HEK293 (cell line): ENCODE results near the gene ANKRD65.

Experiments
- CTCF ChIA-PET: fragments of 350-600 bp; formaldehyde crosslinking; extraction: SDS; loops from one replicate; lab custom pipeline; 2021; ENCODE audit warnings: antibody characterized with exemption; lab: Yijun Ruan, JAX
- POLR2A ChIA-PET: fragments of 300-600 bp; formaldehyde crosslinking; extraction: SDS; loops from one replicate; lab custom pipeline; 2020; ENCODE audit warnings: antibody characterized with exemption, inconsistent platforms; lab: Yijun Ruan, JAX
- H3K27ac ChIP-seq: fragments of 200-500 bp; sonication (Bioruptor generic); 2 replicates; pipeline ENCODE4 v1.5.1; 2014; ENCODE audit warnings: low read depth, low read length, control low read depth, inconsistent platforms; ENCODE audit errors: extremely low read depth
- H3K36me3 ChIP-seq, 2 experiments: fragments of 200-500 bp in 1 of 2; sonication (Bioruptor generic) in 1 of 2; 1 replicate in 1 of 2; 2 replicates in 1 of 2; pipeline ENCODE4 v1.5.1; 2014 to 2017; ENCODE audit warnings: inconsistent platforms in 2 of 2, low read length in 2 of 2; ENCODE audit not compliant: control insufficient read depth in 2 of 2, insufficient read depth in 1 of 2
- H3K4me1 ChIP-seq: fragments of 200-500 bp; sonication (Bioruptor generic); 2 replicates; pipeline ENCODE4 v1.5.1; 2014; ENCODE audit warnings: mild to moderate bottlenecking, low read length, inconsistent platforms; ENCODE audit not compliant: control insufficient read depth, insufficient read depth
- H3K4me3 ChIP-seq: 2 replicates; pipeline ENCODE4 v1.5.1; 2011; ENCODE audit warnings: low read depth, mild to moderate bottlenecking, control low read depth, low read length, moderate library complexity
- H3K9me3 ChIP-seq: fragments of 200-500 bp; sonication (Bioruptor generic); 2 replicates; pipeline ENCODE4 v1.5.1; 2014; ENCODE audit warnings: low read depth, low read length, inconsistent platforms; ENCODE audit not compliant: control insufficient read depth, insufficient read depth
- GLI4 ChIP-seq: fragments of 450-650 bp; formaldehyde crosslinking; IDR thresholded peaks from 2 replicates; pipeline ENCODE4 v1.5.1; 2016; ENCODE audit warnings: missing biosample characterization, missing genetic modification characterization
- GLIS1 ChIP-seq: fragments of 450-650 bp; formaldehyde crosslinking; IDR thresholded peaks from 2 replicates; pipeline ENCODE4 v1.5.1; 2016; ENCODE audit warnings: missing biosample characterization, missing genetic modification characterization
- HOXD13 ChIP-seq: sonication (generic); formaldehyde crosslinking; IDR thresholded peaks from 2 replicates; pipeline ENCODE4 v1.8.0; 2022; ENCODE audit warnings: missing genetic modification reagents, borderline replicate concordance
- OVOL3 ChIP-seq: fragments of 450-650 bp; formaldehyde crosslinking; IDR thresholded peaks from 2 replicates; pipeline ENCODE4 v1.5.1; 2016; ENCODE audit warnings: missing biosample characterization, missing genetic modification characterization
- REPIN1 ChIP-seq: fragments of 450-650 bp; formaldehyde crosslinking; IDR thresholded peaks from 2 replicates; pipeline ENCODE4 v1.5.1; 2017; ENCODE audit warnings: missing biosample characterization, missing genetic modification characterization, low read depth
- SP2 ChIP-seq: fragments of 450-650 bp; formaldehyde crosslinking; IDR thresholded peaks from 2 replicates; pipeline ENCODE4 v1.5.1; 2016; ENCODE audit warnings: missing biosample characterization, missing genetic modification characterization
- SP3 ChIP-seq: fragments of 450-650 bp; formaldehyde crosslinking; IDR thresholded peaks from 2 replicates; pipeline ENCODE4 v1.5.1; 2016; ENCODE audit warnings: missing biosample characterization, missing genetic modification characterization
- ZBTB17 ChIP-seq: fragments of 450-650 bp; formaldehyde crosslinking; IDR thresholded peaks from 2 replicates; pipeline ENCODE4 v1.5.1; 2016; ENCODE audit warnings: missing biosample characterization, missing genetic modification characterization
- ZFP3 ChIP-seq: fragments of 450-650 bp; formaldehyde crosslinking; IDR thresholded peaks from 2 replicates; pipeline ENCODE4 v1.5.1; 2016; ENCODE audit warnings: low read depth, missing biosample characterization, missing genetic modification characterization
- ZNF335 ChIP-seq: fragments of 450-650 bp; formaldehyde crosslinking; conservative IDR thresholded peaks from 2 replicates; pipeline ENCODE4 v1.5.1; 2016; ENCODE audit warnings: missing biosample characterization, missing genetic modification characterization
- ZNF354C ChIP-seq: fragments of 450-650 bp; formaldehyde crosslinking; IDR thresholded peaks from 2 replicates; pipeline ENCODE4 v1.5.1; 2016; ENCODE audit warnings: missing biosample characterization, missing genetic modification characterization, low read depth, borderline replicate concordance
- ZNF426 ChIP-seq: fragments of 450-650 bp; formaldehyde crosslinking; IDR thresholded peaks from 2 replicates; pipeline ENCODE4 v1.5.1; 2017; ENCODE audit warnings: missing biosample characterization, missing genetic modification characterization, mild to moderate bottlenecking, inconsistent platforms, moderate library complexity
- ZNF473 ChIP-seq: fragments of 450-650 bp; formaldehyde crosslinking; IDR thresholded peaks from 2 replicates; pipeline ENCODE4 v1.5.1; 2017; ENCODE audit warnings: missing biosample characterization, missing genetic modification characterization
- ZNF747 ChIP-seq: fragments of 450-650 bp; formaldehyde crosslinking; IDR thresholded peaks from 2 replicates; pipeline ENCODE4 v1.5.1; 2016; ENCODE audit warnings: missing biosample characterization, missing genetic modification characterization
- ZNF768 ChIP-seq: fragments of 450-650 bp; formaldehyde crosslinking; IDR thresholded peaks from 2 replicates; pipeline ENCODE4 v1.5.1; 2018; ENCODE audit warnings: missing biosample characterization, mild to moderate bottlenecking, missing genetic modification characterization
- ZNF776 ChIP-seq: fragments of 450-650 bp; formaldehyde crosslinking; IDR thresholded peaks from 2 replicates; pipeline ENCODE4 v1.5.0; 2017; ENCODE audit warnings: missing biosample characterization, missing genetic modification characterization, borderline replicate concordance
- TF ChIP-seq, protein P1 (sequence below): fragments of 450-650 bp; formaldehyde crosslinking; IDR thresholded peaks from 2 replicates; pipeline ENCODE4 v1.5.1; 2016; ENCODE audit warnings: missing biosample characterization, missing genetic modification characterization
- TF ChIP-seq, protein P2 (sequence below): fragments of 450-650 bp; formaldehyde crosslinking; IDR thresholded peaks from 2 replicates; pipeline ENCODE4 v1.5.1; 2016; ENCODE audit warnings: missing biosample characterization, missing genetic modification characterization
- TF ChIP-seq, protein P3 (sequence below): fragments of 450-650 bp; formaldehyde crosslinking; IDR thresholded peaks from 2 replicates; pipeline ENCODE4 v1.5.1; 2016; ENCODE audit warnings: missing biosample characterization, missing genetic modification characterization

ANKRD65 gene

DNA sequence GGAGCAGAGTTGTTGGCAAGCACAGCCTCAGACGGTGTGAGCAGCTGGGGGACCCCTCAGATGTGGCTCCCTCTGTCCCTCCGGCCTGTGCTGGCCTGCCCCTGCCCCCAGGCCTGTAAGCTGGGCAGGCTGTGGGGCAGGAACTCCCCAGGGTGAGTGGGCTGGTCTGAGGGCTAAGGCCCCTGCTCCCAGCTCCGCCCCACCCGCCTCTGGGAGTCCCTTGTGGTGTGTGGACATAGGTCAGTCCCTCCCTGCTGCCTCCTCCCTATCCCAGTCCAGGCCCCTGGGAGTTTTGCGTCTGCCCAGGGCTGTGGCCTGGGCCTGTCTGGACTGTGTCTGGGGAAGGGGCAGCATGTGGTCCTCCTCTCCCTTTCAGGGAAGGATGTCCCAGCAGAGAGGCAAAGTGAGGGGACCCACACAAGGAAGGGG, 10.8 kb upstream of the ANKRD65 start:
- Histone ChIP-seq H3K4me3 (no peak overlapping the region), H3K36me3 (no peaks in the 10 kb centered on the region), H3K4me1 (no peaks in the 10 kb centered on the region), H3K9me3 (no peaks in the 10 kb centered on the region), H3K27ac (0 out of 2 replicates have a peak overlapping the region, but pooled peaks have one; percentile 27)
- CTCF ChIA-PET, result no interaction called here
- TF ChIP-seq ZNF335 (tag by site-specific recombination), result peak; percentile 91
- no peak for TF ChIP-seq ZNF473 (tag by site-specific recombination)
- TF ChIP-seq ZNF354C, result no peak
- no peak for TF ChIP-seq OVOL3 (tag by site-specific recombination)
- no peak for TF ChIP-seq GLI4
- TF ChIP-seq SP2, result peak; percentile 40
- TF ChIP-seq ZBTB17 (tag by site-specific recombination), result no peak
- TF ChIP-seq ZFP3 (tag by site-specific recombination), result no peak
- TF ChIP-seq, protein P1, sequence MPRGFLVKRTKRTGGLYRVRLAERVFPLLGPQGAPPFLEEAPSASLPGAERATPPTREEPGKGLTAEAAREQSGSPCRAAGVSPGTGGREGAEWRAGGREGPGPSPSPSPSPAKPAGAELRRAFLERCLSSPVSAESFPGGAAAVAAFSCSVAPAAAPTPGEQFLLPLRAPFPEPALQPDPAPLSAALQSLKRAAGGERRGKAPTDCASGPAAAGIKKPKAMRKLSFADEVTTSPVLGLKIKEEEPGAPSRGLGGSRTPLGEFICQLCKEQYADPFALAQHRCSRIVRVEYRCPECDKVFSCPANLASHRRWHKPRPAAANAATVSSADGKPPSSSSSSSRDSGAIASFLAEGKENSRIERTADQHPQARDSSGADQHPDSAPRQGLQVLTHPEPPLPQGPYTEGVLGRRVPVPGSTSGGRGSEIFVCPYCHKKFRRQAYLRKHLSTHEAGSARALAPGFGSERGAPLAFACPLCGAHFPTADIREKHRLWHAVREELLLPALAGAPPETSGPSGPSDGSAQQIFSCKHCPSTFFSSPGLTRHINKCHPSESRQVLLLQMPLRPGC (tag by site-specific recombination), result no peak
- peak; percentile 36 for TF ChIP-seq SP3
- no peak for TF ChIP-seq ZNF776
- no peak for TF ChIP-seq ZNF426 (tag by site-specific recombination)
- no peak for TF ChIP-seq ZNF747 (tag by site-specific recombination)
- TF ChIP-seq, protein P2, sequence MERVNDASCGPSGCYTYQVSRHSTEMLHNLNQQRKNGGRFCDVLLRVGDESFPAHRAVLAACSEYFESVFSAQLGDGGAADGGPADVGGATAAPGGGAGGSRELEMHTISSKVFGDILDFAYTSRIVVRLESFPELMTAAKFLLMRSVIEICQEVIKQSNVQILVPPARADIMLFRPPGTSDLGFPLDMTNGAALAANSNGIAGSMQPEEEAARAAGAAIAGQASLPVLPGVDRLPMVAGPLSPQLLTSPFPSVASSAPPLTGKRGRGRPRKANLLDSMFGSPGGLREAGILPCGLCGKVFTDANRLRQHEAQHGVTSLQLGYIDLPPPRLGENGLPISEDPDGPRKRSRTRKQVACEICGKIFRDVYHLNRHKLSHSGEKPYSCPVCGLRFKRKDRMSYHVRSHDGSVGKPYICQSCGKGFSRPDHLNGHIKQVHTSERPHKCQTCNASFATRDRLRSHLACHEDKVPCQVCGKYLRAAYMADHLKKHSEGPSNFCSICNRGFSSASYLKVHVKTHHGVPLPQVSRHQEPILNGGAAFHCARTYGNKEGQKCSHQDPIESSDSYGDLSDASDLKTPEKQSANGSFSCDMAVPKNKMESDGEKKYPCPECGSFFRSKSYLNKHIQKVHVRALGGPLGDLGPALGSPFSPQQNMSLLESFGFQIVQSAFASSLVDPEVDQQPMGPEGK, result no peak
- TF ChIP-seq, protein P3, sequence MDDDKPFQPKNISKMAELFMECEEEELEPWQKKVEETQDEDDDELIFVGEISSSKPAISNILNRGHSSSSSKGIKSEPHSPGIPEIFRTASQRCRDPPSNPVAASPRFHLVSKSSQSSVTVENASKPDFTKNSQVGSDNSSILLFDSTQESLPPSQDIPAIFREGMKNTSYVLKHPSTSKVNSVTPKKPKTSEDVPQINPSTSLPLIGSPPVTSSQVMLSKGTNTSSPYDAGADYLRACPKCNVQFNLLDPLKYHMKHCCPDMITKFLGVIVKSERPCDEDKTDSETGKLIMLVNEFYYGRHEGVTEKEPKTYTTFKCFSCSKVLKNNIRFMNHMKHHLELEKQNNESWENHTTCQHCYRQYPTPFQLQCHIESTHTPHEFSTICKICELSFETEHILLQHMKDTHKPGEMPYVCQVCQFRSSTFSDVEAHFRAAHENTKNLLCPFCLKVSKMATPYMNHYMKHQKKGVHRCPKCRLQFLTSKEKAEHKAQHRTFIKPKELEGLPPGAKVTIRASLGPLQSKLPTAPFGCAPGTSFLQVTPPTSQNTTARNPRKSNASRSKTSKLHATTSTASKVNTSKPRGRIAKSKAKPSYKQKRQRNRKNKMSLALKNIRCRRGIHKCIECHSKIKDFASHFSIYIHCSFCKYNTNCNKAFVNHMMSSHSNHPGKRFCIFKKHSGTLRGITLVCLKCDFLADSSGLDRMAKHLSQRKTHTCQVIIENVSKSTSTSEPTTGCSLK, result no peak
- TF ChIP-seq HOXD13 (CRISPR knock-in tag), result no peak
- POLR2A ChIA-PET, result no interaction called here

DNA sequence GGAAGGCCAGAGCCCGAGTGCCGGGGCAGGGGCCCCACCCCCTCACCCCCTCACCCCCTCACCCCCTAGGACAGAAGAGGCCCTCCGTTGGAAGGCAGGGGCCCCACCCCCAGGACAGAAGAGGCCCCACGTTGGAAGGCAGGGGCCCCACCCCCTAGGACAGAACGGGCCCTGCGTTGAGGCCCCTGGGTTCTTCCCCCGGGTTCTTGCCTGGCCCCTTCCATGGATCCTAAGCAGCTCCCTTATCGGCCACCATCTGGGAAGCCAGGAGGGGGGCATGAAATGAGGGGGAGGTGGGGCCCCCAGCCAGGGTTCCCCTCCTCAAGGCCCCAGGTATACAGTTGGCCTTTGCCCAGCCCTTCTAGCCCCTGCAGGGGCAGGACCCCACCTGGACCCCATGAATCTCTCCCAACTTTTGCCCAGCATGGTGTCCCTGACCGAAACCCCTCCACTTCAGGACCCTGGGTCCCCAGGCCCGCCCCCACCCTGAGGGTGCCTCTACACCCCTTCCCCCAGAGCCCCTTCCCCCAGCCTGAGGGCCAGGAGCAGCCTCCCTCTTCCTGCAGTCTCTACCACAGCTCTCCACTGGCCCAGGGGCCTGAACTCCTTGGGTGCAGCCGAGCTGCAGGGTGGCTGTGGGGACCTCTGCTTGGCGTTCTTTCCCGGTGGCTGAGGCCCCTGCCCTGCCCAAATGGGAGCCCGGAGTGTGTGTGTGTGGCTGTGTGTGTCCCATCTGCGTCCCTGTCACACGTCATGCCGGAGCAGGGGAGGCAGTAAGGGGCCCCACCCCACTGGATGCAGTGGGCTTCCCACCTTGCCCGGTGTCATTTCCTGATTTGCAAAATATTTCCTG, 10.1 kb upstream of the ANKRD65 start:
- Histone ChIP-seq H3K4me3 (no peak overlapping the region), H3K4me1 (no peaks in the 10 kb centered on the region), H3K9me3 (no peaks in the 10 kb centered on the region), H3K36me3 (no peaks in the 10 kb centered on the region), H3K27ac (0 out of 2 replicates have a peak overlapping the region, but pooled peaks have one; percentile 27)
- TF ChIP-seq GLIS1 (tag by site-specific recombination) (peak; percentile 29; the same call in 1 of the 2 replicates), ZNF768 (no peak), REPIN1 (tag by site-specific recombination) (no peak)
- TF ChIP-seq, protein P2, result 0 out of 2 replicates have a peak, but pooled peaks have one; percentile 8
- POLR2A ChIA-PET, result no interaction called here
- CTCF ChIA-PET, result no interaction called here
